Astrocyte of the cerebellum (primary cell): ENCODE measurements around the gene WIPF2.
"Not testable (repeated sequence)": the region's sequence is repeated elsewhere in the genome, so short reads cannot be mapped to it uniquely, and the experiment has no call there.

Source experiments
- DNase-seq: peaks from one replicate; pipeline ENCODE4 v3.0.0-alpha.2; 2011; ENCODE audit warnings: low read depth
- H3K4me3 ChIP-seq: 2 replicates; pipeline ENCODE4 v1.5.1; 2011; ENCODE audit warnings: mild to moderate bottlenecking, low read depth, low read length, moderate library complexity
- CTCF ChIP-seq: IDR thresholded peaks from 2 replicates; pipeline ENCODE4 v1.5.1; 2012; ENCODE audit warnings: low read length, low read depth, moderate library complexity, mild to moderate bottlenecking; ENCODE audit errors: missing control alignments
- in situ Hi-C: cut with HindIII; loops from 2 replicates; pipeline ENCODE4 v1.10.0; 2017; ENCODE audit warnings: low sequenced_read_pairs

WIPF2 gene

GRCh38 chr17:40191237-40192208 is 27.6 kb upstream of the WIPF2 start:
- peak; percentile 79 for TF ChIP-seq CTCF
- DNase-seq: peak; percentile 42
- in situ Hi-C loops: loop anchor here (5.0 kb wide), 2 partner anchors 89 to 106 kb away; partner anchors contain the start of gene NR1D1
- H3K4me3 ChIP-seq: peak overlapping the region; percentile 39

GRCh38 chr17:40192961-40193360 is 26.1 kb upstream of the WIPF2 start:
- no peak for TF ChIP-seq CTCF
- in situ Hi-C loops: loop anchor here (5.0 kb wide), 2 partner anchors 91 to 104 kb away; partner anchors contain the start of gene NR1D1
- no peak for DNase-seq
- H3K4me3 ChIP-seq: no peak overlapping the region

- no peak overlapping the region for H3K4me3 ChIP-seq
- no peak for DNase-seq
- no peak for TF ChIP-seq CTCF
- in situ Hi-C loops: loop anchor here (5.0 kb wide), 2 partner anchors 93 to 102 kb away; partner anchors contain the start of gene NR1D1
These were observed 24.3 kb upstream of the WIPF2 start for GRCh38 chr17:40194821-40195220.

- in situ Hi-C loops: no loop called here
- DNase-seq: no peak
- no peak for TF ChIP-seq CTCF
- no peak overlapping the region for H3K4me3 ChIP-seq
These were observed 21.6 kb upstream of the WIPF2 start for GRCh38 chr17:40197550-40197949.

GRCh38 chr17:40197965-40198456 is 21.1 kb upstream of the WIPF2 start:
- in situ Hi-C loops, DNase-seq, H3K4me3 ChIP-seq: not testable (repeated sequence)

GRCh38 chr17:40198576-40198975 is 20.5 kb upstream of the WIPF2 start:
- no peak for TF ChIP-seq CTCF
- H3K4me3 ChIP-seq: no peak overlapping the region
- DNase-seq: no peak
- in situ Hi-C loops: no loop called here

- in situ Hi-C loops: no loop called here
- no peak overlapping the region for H3K4me3 ChIP-seq
- no peak for DNase-seq
- no peak for TF ChIP-seq CTCF
These were observed 16.0 kb upstream of the WIPF2 start for GRCh38 chr17:40203131-40203530.

- in situ Hi-C loops, H3K4me3 ChIP-seq, DNase-seq: not testable (repeated sequence)
These were observed 12.9 kb upstream of the WIPF2 start for GRCh38 chr17:40206193-40206592.
